ENCODE results near the gene NAALADL1. TPM values are rescaled to one million over a fixed set of nuclear protein-coding genes. Genes with fewer than 3 reads are reported as not detected.
A peak's percentile ranks its signal among the peaks of the same experiment; 100 is the strongest.

The NAALADL1 gene
- total and polyA plus RNA-seq, 2 of the 4 experiments (the other 2 are of a cell fraction) = 3.8 to 5.8 TPM

GRCh38 chr11:65059959-65060824 lies 1.8 kb upstream of the NAALADL1 start (continued):
- no peak for TF ChIP-seq CHD1 (IDR thresholded peaks at IDR 0.05; ENCODE audit: low read depth, low read length)

GRCh38 chr11:65059523-65059922 lies 1.2 kb upstream of the NAALADL1 start:
- DNase-seq (no peak), ATAC-seq (ENCODE audit: low read depth) (no peak)
- Histone ChIP-seq H3K23ac (ENCODE audit: low read depth, low read length) (peak overlapping the region; percentile 42; the same call in 1 of the 2 replicates), H3K79me1 (ENCODE audit: low read depth in 1 of 2, low read length in 2 of 2) (no peaks in the 10 kb centered on the region), H2BK120ac (ENCODE audit: low read depth, low read length) (no peak overlapping the region), H3K27ac (ENCODE audit: insufficient read depth, low read length) (no peak overlapping the region), H4K5ac (ENCODE audit: low read depth, low read length) (no peak overlapping the region), H2AFZ (replicated peaks; ENCODE audit: low read length, poor library complexity) (no peak overlapping the region), H3K4me3 (ENCODE audit: insufficient read depth, low read depth, low read length) (no peak overlapping the region), H3K56ac (ENCODE audit: extremely low read depth, insufficient read depth, low read length) (no peak overlapping the region), H2BK5ac (ENCODE audit: low read depth, low read length, poor library complexity, severe bottlenecking) (no peak overlapping the region), H3K36me3 (ENCODE audit: control insufficient read depth, insufficient read depth, low read length) (no peaks in the 10 kb centered on the region), H3K4ac (ENCODE audit: low read depth, low read length) (no peak overlapping the region), H3K9me1 (ENCODE audit: insufficient read depth, low read length) (peaks cover 5% of the 10 kb centered on the region; the same call in 1 of the 2 replicates), H3K9me3 (ENCODE audit: control insufficient read depth, insufficient read depth, low read length) (no peaks in the 10 kb centered on the region), H3K14ac (replicated peaks; ENCODE audit: low read depth, low read length) (no peak overlapping the region), H4K8ac (ENCODE audit: low read depth in 2 of 2, low read length in 2 of 2) (no peak overlapping the region), H2BK15ac (ENCODE audit: low read depth, low read length) (no peak overlapping the region), H3K9ac (ENCODE audit: low read depth, low read length) (no peak overlapping the region), H3K27me3 (ENCODE audit: control insufficient read depth, insufficient read depth, low read length) (peaks cover 21% of the 10 kb centered on the region; the same call in 1 of the 2 replicates), H3K4me2 (ENCODE audit: low read depth, low read length) (no peak overlapping the region), H2BK20ac (ENCODE audit: low read depth, low read length) (no peak overlapping the region), H2AK9ac (replicated peaks; ENCODE audit: low read depth, low read length, poor library complexity) (no peak overlapping the region), H4K20me1 (ENCODE audit: insufficient read depth, low read length) (no peaks in the 10 kb centered on the region), H3K4me1 (ENCODE audit: control insufficient read depth, insufficient read depth, low read length) (no peaks in the 10 kb centered on the region), H4K91ac (ENCODE audit: insufficient read depth, low read depth, low read length) (no peak overlapping the region), H3K18ac (ENCODE audit: low read depth, low read length) (no peak overlapping the region), H2AK5ac (ENCODE audit: low read depth, low read length) (no peak overlapping the region)
- dilution Hi-C loops (cut with HindIII; ENCODE audit: low sequenced_read_pairs, unreplicated experiment) = no loop called here
- WGBS, 2 experiments (ENCODE audit: extremely low coverage in 2 of 2, insufficient read length in 1 of 2) = no CpG with 5 or more reads among the region's 3 CpGs
- ChIA-PET POLR2A (ENCODE audit: unreplicated experiment) (no interaction called here), CTCF (no interaction called here)
- intact Hi-C loops (cut with micrococcal nuclease) = no loop called here
- TF ChIP-seq MAZ (IDR thresholded peaks at IDR 0.05; ENCODE audit: borderline replicate concordance, low read depth, low read length) (no peak), BHLHE40 (IDR thresholded peaks at IDR 0.05; ENCODE audit: low read depth, low read length) (no peak), POLR2A (IDR thresholded peaks at IDR 0.05; ENCODE audit: low read depth, low read length) (no peak), CHD1 (IDR thresholded peaks at IDR 0.05; ENCODE audit: low read depth, low read length) (no peak), RFX5 (IDR thresholded peaks at IDR 0.05; ENCODE audit: low read depth, low read length) (no peak), CEBPB (IDR thresholded peaks at IDR 0.05; ENCODE audit: low read depth, low read length) (no peak)
- BruUV-seq (replicated peaks) = no TSS peak
- in situ Hi-C loops (cut with MboI; ENCODE audit: low sequenced_read_pairs) = no loop called here
